Measurements from ENCODE around the gene KRTAP5-10. TPM values are rescaled to one million over a fixed set of nuclear protein-coding genes. Genes with fewer than 3 reads are reported as not detected.

KRTAP5-10 gene
- total and polyA plus RNA-seq, 9 of the 15 experiments (the other 6 are each of a cell fraction or from before 2014, with no cell fraction given): not detected

- TF ChIP-seq TRIM24 (IDR thresholded peaks at IDR 0.05): peak in 1 of 2 experiments; percentile 62; a peak in 1 of 4 replicates
- peak; percentile 39; the same call in 1 of the 2 replicates for TF ChIP-seq CTBP1 (IDR thresholded peaks at IDR 0.05; ENCODE audit: borderline replicate concordance)
- peak; percentile 90 for TF ChIP-seq CBFA2T3 (IDR thresholded peaks at IDR 0.05)
- TF ChIP-seq DPF2 (IDR thresholded peaks at IDR 0.05): peak; percentile 61
- TF ChIP-seq NEUROD1 (IDR thresholded peaks at IDR 0.05; ENCODE audit: borderline replicate concordance, low read depth, low read length, partially characterized antibody): peak; percentile 11
- TF ChIP-seq SPI1 (IDR thresholded peaks at IDR 0.05; ENCODE audit: borderline replicate concordance, low read depth, low read length): peak; percentile 93
- TF ChIP-seq HDAC2 (IDR thresholded peaks at IDR 0.05): 0 out of 2 replicates have a peak, but pooled peaks have one; percentile 54
- TF ChIP-seq L3MBTL2 (IDR thresholded peaks at IDR 0.05): 0 out of 2 replicates have a peak, but pooled peaks have one; percentile 27
- peak; percentile 62 for TF ChIP-seq MTA2 (IDR thresholded peaks at IDR 0.05; ENCODE audit: low read depth)
- TF ChIP-seq RCOR1 (IDR thresholded peaks at IDR 0.05; ENCODE audit: borderline replicate concordance in 1 of 2, low read depth in 2 of 2, low read length in 2 of 2): 0 out of 4 replicates have a peak, but pooled peaks of 1 of the 2 experiments have one; percentile 14
- TF ChIP-seq MTA3 (IDR thresholded peaks at IDR 0.05; ENCODE audit: borderline replicate concordance): 0 out of 2 replicates have a peak, but pooled peaks have one; percentile 31
- TF ChIP-seq KDM1A (IDR thresholded peaks at IDR 0.05): peak; percentile 9 to 56; a peak in 3 of 4 replicates
Observed at GRCh38 chr11:71534711-71535608, 30.4 kb upstream of the KRTAP5-10 start (continued).

GRCh38 chr11:71535825-71536224, 29.5 kb upstream of the KRTAP5-10 start:
- intact Hi-C loops (cut with micrococcal nuclease): loop anchor here (10.0 kb wide), 1 partner anchor 91 kb away; the partner anchor contains the start of gene DHCR7
- Histone ChIP-seq H3K9me3 (replicated peaks; ENCODE audit: control insufficient read depth, insufficient read depth, low read depth, low read length) (peaks cover 2% of the 10 kb centered on the region; the same call in 1 of the 2 replicates), H4K20me1 (replicated peaks; ENCODE audit: control insufficient read depth, insufficient read depth, low read length) (no peaks in the 10 kb centered on the region), H3K4me1 (replicated peaks in 1 of 2; ENCODE audit: control insufficient read depth in 2 of 2, insufficient read depth in 2 of 2, low read length in 2 of 2) (peaks cover 12 to 13% of the 10 kb centered on the region in 2 experiments; a peak in 4 of 5 replicates), H2AFZ (ENCODE audit: low read depth, low read length) (no peak overlapping the region), H3K79me2 (ENCODE audit: control insufficient read depth, insufficient read depth, low read length) (no peaks in the 10 kb centered on the region), H3K36me3 (ENCODE audit: control insufficient read depth, insufficient read depth, low read length) (no peaks in the 10 kb centered on the region), H3K9me1 (ENCODE audit: control insufficient read depth, insufficient read depth, low read length) (no peaks in the 10 kb centered on the region), H3K27ac (ENCODE audit: extremely low read depth, low read depth, low read length) (no peak overlapping the region), H3K4me2 (ENCODE audit: insufficient read depth, low read length) (no peak overlapping the region), H3K9ac (ENCODE audit: insufficient read depth in 1 of 2, low read depth in 2 of 2, low read length in 2 of 2) (no peak overlapping the region), H3K27me3 (ENCODE audit: control insufficient read depth in 2 of 2, insufficient read depth in 2 of 2, low read length in 2 of 2) (peaks cover 17 to 29% of the 10 kb centered on the region in 2 experiments; a peak in 3 of 5 replicates), H3K4me3 (no peak overlapping the region)
- WGBS (ENCODE audit: insufficient coverage, low coverage, missing lambda C conversion rate): 79% methylated on average over 9 of the region's 9 CpGs
- CTCF ChIA-PET (ENCODE audit: low intra/inter-chr PET ratio): no interaction called here
- DNase-seq (ENCODE audit: extremely low read depth in 1 of 4, low spot score in 3 of 4) (no peak), FAIRE-seq (no peak), ATAC-seq (no peak)
- POLR2A ChIA-PET: no interaction called here
- in situ Hi-C loops (cut with MboI): no loop called here
- no TSS peak for BruUV-seq (replicated peaks)
- TF ChIP-seq UBTF (IDR thresholded peaks at IDR 0.05; ENCODE audit: borderline replicate concordance in 1 of 2, low read depth in 2 of 2, low read length in 2 of 2) (no peak), XRCC5 (IDR thresholded peaks at IDR 0.05; ENCODE audit: low read depth, low read length) (no peak), CHD4 (IDR thresholded peaks at IDR 0.05; ENCODE audit: insufficient read depth, insufficient replicate concordance, low read depth, low read length, poor library complexity, severe bottlenecking) (no peak)
